Right lobe of liver (tissue), 4 donors: ENCODE results near the gene SIGLEC15.
"Not testable (repeated sequence)": the region's sequence is repeated elsewhere in the genome, so short reads cannot be mapped to it uniquely, and the experiment has no call there.

Experiments used
- POLR2A ChIP-seq: fragments of 450-650 bp; IDR thresholded peaks from one replicate; pipeline ENCODE4 v1.6.1; 2017; ENCODE audit warnings: antibody characterized with exemption, mild to moderate bottlenecking
- TF ChIP-seq, protein P1 (sequence below), 4 donors: fragments of 200-600 bp in 3 of 4; fragments of 450-650 bp in 1 of 4; IDR thresholded peaks; one replicate each; pipeline versions ENCODE4 v1.5.1 to v1.8.0; 2016 to 2022; ENCODE audit warnings: antibody characterized with exemption in 4 of 4, mild to moderate bottlenecking in 2 of 4
- donor health status: DM: no; HTN: no; CAD: no.
- donor health status: DM: no; HTN: no; CAD: no.
- donor health status: DM: no; HTN: yes; CAD: no.

DNA sequence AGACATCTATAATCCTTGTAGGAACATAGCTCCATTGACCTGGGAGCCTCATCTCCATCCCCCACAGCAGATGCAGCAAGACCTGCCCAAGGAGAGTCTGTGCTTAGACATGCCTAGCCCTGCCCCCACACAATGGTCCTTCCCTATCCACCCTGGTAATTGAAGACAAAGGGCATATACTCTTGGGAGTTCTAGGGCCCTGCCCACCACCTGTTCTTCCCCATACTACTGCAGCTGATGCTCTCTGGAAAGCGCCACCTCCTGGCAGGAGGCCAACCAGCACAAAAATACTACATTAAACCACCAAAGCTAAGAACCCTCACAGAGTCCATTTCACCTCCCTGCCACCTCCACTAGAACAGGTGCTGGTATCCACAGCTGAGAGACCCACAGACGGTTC, 18.3 kb upstream of the SIGLEC15 start:
- TF ChIP-seq, protein P1, sequence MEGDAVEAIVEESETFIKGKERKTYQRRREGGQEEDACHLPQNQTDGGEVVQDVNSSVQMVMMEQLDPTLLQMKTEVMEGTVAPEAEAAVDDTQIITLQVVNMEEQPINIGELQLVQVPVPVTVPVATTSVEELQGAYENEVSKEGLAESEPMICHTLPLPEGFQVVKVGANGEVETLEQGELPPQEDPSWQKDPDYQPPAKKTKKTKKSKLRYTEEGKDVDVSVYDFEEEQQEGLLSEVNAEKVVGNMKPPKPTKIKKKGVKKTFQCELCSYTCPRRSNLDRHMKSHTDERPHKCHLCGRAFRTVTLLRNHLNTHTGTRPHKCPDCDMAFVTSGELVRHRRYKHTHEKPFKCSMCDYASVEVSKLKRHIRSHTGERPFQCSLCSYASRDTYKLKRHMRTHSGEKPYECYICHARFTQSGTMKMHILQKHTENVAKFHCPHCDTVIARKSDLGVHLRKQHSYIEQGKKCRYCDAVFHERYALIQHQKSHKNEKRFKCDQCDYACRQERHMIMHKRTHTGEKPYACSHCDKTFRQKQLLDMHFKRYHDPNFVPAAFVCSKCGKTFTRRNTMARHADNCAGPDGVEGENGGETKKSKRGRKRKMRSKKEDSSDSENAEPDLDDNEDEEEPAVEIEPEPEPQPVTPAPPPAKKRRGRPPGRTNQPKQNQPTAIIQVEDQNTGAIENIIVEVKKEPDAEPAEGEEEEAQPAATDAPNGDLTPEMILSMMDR (IDR thresholded peaks at IDR 0.05) = not testable (repeated sequence)
- not testable (repeated sequence) for TF ChIP-seq POLR2A
